ELR (cell line): Measurements from ENCODE around the gene SLN.

Experiments used
- DNase-seq: peaks from one replicate; pipeline ENCODE4 v3.0.0-alpha.2; 2015; ENCODE audit warnings: low read depth

The SLN gene

GRCh38 chr11:107683807-107684206 lies 28.0 kb downstream of the SLN start:
- DNase-seq = peak; percentile 58

GRCh38 chr11:107683061-107683460 lies 28.8 kb downstream of the SLN start:
- DNase-seq = no peak

- no peak for DNase-seq
Measured at GRCh38 chr11:107682572-107682971, 29.3 kb downstream of the SLN start.

- DNase-seq = no peak
Measured at GRCh38 chr11:107682171-107682570, 29.7 kb downstream of the SLN start.

GRCh38 chr11:107679255-107680024 lies 32.4 kb downstream of the SLN start:
- no peak for DNase-seq

GRCh38 chr11:107678632-107678971 lies 33.3 kb downstream of the SLN start:
- no peak for DNase-seq

- DNase-seq = no peak
Measured at GRCh38 chr11:107677924-107678631, 33.8 kb downstream of the SLN start.

GRCh38 chr11:107676336-107677057 lies 35.4 kb downstream of the SLN start:
- DNase-seq = no peak

- no peak for DNase-seq
Measured at GRCh38 chr11:107675902-107676301, 36.0 kb downstream of the SLN start.

GRCh38 chr11:107669893-107670601 lies 41.8 kb downstream of the SLN start:
- DNase-seq = no peak

GRCh38 chr11:107669191-107669740 lies 42.6 kb downstream of the SLN start:
- no peak for DNase-seq

- DNase-seq = no peak
Measured at GRCh38 chr11:107666911-107667613, 44.8 kb downstream of the SLN start.

GRCh38 chr11:107665018-107665417 lies 46.8 kb downstream of the SLN start:
- DNase-seq = no peak

- no peak for DNase-seq
Measured at GRCh38 chr11:107661656-107662055, 50.2 kb downstream of the SLN start.

GRCh38 chr11:107660066-107660465 lies 51.8 kb downstream of the SLN start:
- no peak for DNase-seq

GRCh38 chr11:107659310-107659709 lies 52.5 kb downstream of the SLN start:
- DNase-seq = no peak
